KBM-7 (cell line): ENCODE results near the gene GLIPR1L2.
A peak's percentile ranks its signal among the peaks of the same experiment; 100 is the strongest.

Experiments used
- DNase-seq: peaks from one replicate; pipeline ENCODE4 v3.0.0-alpha.2; 2015
- in situ Hi-C: fragments of 300-500 bp; cut with MboI; formaldehyde crosslinking; loops from 2 replicates; pipeline ENCODE4 v1.14.3; 2020; ENCODE audit warnings: low sequenced_read_pairs, low pct_unique_long_range_greater_than_20kb, mixed read lengths

The GLIPR1L2 gene

DNA sequence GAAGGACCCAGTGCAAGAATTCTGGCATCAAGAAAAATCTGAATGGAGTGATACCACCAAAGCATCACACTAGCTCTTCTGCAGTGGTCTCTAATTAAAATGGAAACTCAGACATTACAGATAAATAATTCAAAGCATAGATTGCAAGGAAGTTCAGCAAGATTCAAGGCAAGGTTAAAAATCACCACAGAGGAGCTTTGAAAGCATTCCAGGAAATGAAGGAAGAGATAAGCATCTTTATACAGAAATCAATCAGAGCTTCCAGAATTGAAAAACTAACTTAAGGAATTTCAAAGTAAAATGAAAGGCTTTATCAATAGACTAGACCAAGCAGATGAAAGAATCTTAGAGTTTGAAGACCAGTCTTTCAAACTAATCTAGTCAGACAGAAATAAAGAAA, 69.3 kb downstream of the GLIPR1L2 start:
- no peak for DNase-seq
- in situ Hi-C loops, result no loop called here

DNA sequence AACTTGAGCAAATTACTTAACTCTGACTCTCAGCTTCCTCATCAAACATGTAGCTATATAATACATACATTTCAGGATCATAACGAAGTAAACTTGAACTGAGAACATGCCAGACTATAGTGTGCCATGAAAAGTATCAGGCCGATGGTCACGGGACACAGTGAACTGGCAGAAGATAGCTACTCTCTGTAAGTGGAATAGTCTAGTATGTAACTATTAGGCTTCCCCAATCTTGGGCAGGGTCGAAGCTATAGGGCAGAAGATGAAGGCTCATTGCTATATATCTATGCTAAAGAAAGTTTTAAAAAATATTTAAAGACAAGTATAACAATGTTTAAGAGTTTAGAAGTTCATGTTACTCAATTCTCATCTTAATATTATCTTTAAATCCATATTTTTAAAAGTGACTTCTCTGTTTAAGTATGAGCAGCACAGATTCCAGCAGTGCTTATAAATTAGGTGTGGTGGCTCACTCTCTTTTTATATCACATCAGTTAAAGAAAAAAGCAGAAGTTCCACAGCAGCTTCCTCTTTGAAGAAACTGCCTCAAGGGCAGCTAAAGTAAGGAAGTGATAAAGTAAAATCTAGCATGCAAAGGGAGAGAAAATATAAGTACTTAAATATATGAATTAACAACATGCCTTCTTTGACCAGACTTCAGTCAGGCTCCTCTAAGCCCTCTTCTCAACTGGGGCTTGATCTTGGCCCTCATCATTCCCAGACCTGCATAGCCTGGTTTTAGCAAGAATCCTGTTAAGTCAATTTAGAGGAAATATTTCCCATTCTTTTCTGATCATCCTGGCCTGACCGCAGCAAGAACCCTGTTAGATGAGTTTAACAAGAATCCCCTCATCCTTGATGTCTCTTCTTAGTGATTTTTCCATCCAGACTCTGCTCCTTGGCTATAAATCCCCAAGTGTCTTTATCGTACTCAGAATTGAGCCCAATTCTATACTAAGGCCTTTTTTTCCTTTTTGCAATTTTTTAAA, 81.3 kb downstream of the GLIPR1L2 start:
- DNase-seq, result peak; percentile 92
- in situ Hi-C loops, result no loop called here

DNA sequence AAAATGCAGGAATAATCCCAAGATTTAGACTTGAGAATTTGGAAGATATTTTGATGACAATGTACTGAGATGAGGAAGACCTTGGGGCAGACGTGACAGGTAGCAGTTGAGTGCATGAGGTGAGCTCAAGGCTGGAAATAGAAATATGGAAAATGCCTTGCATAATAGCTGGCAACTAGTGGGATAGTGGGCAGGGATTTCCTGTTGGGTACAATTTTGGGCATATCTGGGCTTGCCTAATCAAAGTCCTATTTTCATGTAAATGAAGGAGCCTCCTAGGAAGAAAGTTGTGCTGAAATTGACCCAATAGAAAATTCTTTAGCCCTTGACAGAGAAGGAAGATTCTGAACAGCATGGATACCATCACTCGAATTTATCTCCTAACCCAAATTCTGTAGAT, 83.2 kb downstream of the GLIPR1L2 start:
- in situ Hi-C loops, result no loop called here

GRCh38 chr12:75476071-75476470, 85.2 kb downstream of the GLIPR1L2 start:
- no peak for DNase-seq
- in situ Hi-C loops, result no loop called here

More for the DNA sequence above, 83.2 kb downstream of the GLIPR1L2 start:
- no peak for DNase-seq

DNA sequence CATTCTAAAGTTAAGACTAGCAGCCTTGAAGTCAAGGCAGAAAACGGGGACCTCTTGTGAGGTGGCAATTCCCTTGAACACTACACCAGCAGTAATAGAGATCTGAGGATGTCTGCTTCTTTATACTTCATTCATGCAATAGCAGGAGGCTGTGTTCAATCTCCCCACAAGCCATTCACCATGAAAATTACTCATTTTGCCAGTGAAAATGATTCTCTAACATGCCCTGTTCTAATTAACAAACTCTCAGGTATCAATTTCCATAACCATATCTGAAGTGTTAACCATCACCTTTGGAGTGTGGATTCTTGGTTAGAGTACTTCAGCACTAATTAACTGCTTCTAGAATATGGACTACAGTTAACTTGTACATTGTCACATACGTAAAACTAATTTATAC, 86.2 kb downstream of the GLIPR1L2 start:
- in situ Hi-C loops, result no loop called here
- DNase-seq, result no peak

DNA sequence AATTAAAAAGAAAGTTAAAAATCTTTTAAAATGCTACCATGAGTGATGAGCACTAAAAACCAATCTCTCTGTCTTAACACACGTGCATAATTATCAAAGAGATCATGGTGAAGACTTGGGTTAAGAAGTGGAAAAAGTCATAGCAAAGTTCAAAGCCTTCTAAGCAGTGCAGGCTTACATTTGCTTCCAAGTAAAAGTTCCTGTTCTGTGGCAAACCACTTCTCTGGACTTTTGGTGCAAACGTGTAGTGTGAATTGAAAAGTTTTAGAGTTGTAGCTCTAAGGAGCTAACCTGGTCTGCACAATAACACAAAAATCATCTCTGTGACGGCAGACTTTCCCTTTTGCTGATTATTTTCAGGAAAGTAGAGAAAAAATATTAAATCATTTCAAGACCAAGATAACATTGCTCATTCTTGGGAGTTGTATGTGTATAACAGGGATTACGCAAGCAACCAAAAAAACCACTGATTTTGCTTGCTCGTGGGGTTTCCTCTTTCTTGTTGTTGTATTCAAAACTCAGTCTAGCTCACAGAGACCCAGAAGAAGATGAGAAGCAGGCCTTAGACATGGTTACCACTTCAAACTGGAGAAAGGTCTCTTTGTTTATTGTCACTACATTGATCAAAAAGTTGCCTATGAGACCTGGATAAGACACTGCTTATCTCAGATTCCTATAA, 87.4 kb downstream of the GLIPR1L2 start:
- DNase-seq, result peak; percentile 87
- in situ Hi-C loops, result no loop called here

DNA sequence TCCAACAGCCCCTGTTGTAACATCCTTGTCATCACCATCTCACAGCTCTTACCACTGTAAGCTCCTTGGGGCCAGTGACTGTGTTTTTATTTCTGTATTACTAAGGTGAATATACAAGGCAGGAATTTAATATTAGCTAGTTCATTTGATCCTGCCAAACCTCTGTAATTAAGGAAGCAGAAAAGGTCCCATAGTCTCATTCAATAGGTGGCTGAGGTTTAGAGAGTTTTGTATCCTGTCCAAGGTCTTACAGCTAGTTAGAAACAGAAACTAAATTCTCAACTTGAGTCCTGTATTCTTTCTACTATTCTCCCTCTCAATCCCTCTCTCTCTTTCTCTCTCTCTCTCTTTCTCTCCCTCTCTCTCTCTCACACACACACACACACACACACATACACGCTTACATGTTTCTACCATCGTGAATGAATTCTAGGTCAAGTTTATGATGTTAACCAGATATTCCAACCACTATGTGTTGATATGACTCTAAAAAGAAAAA, 89.1 kb downstream of the GLIPR1L2 start:
- in situ Hi-C loops, result no loop called here
- DNase-seq, result no peak

GRCh38 chr12:75480469-75480949, 89.6 kb downstream of the GLIPR1L2 start, which contains the start of gene GLIPR1:
Gene GLIPR1 (plus strand): TSS chr12:75480755. CDS start chr12:75480881, 126 bp downstream.
- DNase-seq, result peak; percentile 89
- in situ Hi-C loops, result no loop called here

DNA sequence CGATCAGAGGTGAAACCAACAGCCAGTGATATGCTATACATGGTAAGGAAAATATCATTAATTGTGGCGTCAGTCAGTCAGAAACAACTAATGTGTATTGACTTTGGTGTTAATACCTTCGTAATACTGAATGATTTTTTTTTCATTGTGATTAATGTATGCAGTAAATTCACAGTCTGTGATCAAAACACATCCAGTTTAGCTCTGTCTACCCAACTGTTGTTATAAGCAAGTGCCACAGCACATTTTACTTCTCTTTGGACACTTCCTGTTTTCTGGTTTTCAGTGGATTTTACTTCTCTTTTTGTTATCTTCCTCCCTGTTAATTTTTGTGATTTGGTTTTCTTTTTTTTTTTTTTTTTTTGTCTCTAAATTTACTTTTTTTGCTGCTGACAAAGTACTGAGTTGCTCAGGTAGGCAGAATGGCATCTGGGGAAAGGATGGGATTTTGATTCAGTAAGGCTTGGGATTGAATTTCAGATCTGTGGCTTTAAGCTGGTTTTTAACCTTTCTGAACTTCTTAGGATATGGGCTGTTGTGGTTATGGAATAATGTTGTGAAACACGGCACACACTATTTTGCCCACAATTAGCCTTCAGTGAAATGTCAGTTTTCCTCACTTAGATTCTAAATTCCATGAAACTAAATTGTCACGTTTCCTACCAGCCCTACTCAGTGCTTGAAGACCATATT, 90.3 kb downstream of the GLIPR1L2 start:
- in situ Hi-C loops, result no loop called here
- peak; percentile 86 for DNase-seq

DNA sequence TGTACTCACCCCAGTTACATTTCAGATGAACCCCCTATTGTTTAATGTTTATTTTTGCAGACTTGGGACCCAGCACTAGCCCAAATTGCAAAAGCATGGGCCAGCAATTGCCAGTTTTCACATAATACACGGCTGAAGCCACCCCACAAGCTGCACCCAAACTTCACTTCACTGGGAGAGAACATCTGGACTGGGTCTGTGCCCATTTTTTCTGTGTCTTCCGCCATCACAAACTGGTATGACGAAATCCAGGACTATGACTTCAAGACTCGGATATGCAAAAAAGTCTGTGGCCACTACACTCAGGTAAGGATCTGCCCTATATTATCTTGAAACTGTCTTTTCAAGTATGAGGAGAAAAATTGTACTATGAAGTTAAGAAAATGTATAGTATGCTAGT, 90.9 kb downstream of the GLIPR1L2 start:
- in situ Hi-C loops, result no loop called here
- peak; percentile 62 for DNase-seq
